NCI-H82 treated with DMSO at 0.1 percent for 48 hours (cell line): Measurements from ENCODE around the gene KCNE2.

Source experiments
- DNase-seq: peaks from one replicate; lab custom pipeline; 2025; ENCODE audit not compliant: unreplicated experiment; lab: John Stamatoyannopoulos, UW

KCNE2 gene, protein sequence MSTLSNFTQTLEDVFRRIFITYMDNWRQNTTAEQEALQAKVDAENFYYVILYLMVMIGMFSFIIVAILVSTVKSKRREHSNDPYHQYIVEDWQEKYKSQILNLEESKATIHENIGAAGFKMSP

GRCh38 chr21:34363733-34364132 lies at the start of gene KCNE2:
TSS of gene KCNE2 (plus strand) at chr21:34364006. CDS start at chr21:34370479, 6,473 bp downstream.
- DNase-seq, result no peak

- no peak for DNase-seq
These were observed 44.2 kb upstream of the KCNE2 start for GRCh38 chr21:34319585-34319984.

DNA sequence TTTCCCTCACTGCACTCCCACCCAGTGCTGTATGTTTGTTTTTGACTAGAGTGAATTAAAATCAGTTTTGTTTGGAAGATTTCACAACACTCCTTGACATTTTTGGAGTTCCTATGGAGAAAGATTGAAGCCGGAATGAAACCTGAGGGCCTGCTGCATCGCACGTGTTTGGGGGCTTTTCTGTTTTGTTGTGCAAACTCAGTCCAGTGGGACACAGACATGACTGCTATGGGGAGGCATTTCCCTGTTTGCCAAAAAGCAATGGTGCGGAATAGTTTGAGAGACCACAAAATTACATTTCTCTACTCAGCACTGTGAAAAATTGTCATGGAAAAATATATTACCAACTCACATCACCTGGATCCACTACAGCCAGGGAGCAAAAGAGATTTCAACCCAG lies 43.8 kb upstream of the KCNE2 start:
- no peak for DNase-seq

GRCh38 chr21:34330055-34330454 lies 33.8 kb upstream of the KCNE2 start:
- DNase-seq, result no peak

GRCh38 chr21:34331726-34332125 lies 32.1 kb upstream of the KCNE2 start:
- DNase-seq, result no peak

GRCh38 chr21:34332347-34332746 lies 31.5 kb upstream of the KCNE2 start:
- no peak for DNase-seq

GRCh38 chr21:34333121-34333739 lies 30.6 kb upstream of the KCNE2 start:
- no peak for DNase-seq

GRCh38 chr21:34335316-34335715 lies 28.5 kb upstream of the KCNE2 start:
- DNase-seq, result no peak

DNA sequence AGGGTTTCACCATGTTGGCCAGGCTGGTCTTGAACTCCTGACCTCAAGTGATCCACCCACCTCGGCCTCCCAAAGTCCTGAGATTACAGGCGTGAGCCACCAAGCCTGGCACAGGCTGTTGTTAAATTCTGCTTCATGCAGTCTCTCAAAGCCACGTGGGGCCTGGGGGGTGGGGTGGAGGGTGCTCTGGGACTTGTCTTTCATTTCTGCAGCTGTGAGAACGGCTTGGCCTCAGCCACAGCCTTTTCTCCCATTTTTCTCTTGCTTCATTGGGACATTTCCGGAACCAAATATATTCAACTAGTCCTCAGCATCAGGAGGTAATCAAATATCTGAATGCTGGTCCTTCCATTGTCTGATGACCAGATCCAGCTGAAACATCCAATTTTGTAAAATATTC lies 27.6 kb upstream of the KCNE2 start:
- DNase-seq, result no peak

DNA sequence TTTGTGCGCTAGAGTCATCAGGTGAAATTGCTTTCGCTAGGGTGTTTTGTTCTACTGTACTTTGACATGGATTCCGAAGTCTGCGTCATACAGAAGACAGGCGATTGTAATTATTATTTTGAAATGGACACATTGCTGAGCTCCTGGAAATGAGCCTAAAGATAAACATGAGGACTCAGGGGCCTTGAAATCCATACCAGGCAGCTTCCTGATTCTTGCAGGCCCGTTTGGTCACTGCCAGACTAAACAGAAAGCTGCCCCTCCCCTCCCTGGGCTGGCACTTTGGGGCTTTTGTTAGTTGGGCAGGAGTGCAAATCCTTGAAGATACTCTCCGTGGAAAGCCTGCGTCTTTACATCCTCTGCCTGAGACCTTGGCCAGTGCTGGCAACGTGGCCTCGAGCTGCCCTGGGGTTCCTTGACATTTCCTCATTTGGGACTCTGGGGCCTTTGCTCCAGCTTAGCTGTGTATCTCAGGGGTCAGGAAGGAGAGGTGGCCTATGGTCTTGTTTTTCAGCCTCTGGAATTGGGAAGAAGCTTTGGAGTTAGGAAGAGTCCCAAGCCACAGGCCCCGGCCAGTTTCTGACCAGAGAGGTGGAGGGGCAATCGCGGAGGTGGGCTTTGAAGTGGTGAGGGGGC lies 26.9 kb upstream of the KCNE2 start:
- DNase-seq, result no peak

GRCh38 chr21:34337741-34338140 lies 26.1 kb upstream of the KCNE2 start:
- DNase-seq, result no peak

DNA sequence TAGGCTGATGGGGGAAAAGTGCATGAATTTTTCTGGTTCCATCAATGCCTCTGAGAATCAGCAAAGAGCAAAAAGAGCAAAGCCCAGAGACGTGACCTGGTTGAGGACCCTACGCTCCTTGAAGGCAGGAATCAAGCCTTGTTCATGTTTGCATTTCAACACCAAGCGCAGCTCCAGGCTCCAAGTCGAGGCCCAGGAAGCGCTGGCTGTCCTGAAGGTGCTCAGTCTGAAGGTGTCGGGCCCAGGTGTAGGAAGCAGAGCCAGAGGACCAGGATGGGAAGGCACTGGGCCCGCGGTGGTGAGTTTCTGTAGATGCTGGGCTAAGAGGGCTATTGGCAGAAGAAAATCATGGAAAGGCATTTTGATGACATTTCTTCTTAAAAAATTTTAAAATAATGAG lies 25.6 kb upstream of the KCNE2 start:
- DNase-seq, result no peak

DNA sequence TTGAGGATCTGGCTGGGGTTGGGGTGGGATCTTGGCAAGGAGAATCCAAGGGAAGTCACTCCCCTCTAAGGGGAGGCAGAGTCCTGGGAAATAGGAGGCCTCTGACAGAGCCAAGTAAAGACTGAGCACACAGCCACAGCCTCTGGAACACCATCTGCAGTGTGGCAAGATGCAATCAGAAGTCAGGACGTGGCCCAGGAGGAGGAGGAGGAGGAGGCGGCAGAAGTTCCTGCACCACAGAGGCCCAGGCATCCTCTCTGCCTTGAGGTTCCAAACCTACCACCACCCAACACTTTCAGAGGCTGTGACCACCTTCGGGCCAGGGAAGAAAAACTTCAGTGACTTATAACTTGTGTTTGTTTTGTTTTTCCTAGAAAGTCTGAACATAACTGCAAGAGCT lies 23.7 kb upstream of the KCNE2 start:
- no peak for DNase-seq

DNA sequence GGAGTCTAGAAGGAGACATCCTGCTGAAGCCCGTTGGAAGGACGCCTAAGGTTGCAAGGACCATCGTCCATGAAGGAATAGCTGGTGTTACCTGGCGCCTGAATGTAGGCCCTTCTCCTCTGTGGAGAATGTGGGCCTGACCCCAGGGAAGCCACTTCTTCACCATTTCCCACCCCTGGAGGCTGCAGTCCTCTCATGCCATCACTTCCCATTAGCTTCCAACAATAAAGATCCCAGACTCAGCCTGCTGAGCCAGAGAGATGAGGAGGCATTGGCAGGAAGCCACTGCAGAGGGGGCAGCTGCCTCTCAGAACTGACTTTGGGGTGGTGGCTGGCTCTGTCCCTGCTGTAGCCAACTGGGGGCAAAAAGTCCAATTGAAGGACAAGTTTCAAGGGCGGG lies 21.3 kb upstream of the KCNE2 start:
- no peak for DNase-seq

DNA sequence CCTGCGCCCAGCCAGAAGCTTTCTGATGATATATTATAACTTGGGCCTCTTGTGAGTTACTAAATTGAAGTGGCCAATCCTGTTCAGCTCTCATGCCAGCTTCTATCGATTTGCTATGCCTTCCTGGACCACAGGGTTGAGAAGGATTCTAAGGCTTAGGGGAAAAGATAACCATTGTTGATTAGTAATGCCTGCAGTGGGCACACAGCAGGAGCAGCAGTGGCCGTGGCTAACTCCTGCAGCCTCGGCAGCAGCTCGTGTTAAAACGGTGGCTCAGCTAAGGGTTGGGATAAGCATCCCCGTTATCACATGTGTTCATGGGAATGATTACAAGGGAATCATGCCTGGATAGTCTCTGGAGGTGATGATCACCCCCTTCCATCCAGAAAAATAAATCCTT lies 20.5 kb upstream of the KCNE2 start:
- DNase-seq, result no peak

- DNase-seq, result no peak
These were observed 19.9 kb upstream of the KCNE2 start for GRCh38 chr21:34343838-34344381.

DNA sequence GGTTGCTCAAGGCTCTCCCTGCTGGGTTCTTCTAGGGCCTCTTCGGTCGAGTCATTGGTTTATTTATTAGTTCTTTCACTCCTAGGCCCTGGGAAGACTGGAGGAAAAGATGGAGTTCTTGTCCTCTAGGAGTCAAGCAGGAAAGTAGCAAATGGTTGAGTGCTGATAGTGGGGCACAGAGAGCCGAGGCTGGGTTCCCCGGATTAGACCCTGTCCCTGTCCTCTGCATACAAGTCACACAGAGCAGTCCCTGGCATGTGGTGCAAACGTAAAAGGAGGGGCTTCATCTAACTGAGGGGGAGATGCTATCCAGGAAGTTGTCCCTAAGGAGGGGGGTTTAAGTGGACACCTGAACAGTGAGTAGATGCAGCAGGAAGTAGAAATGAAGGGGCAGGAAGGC lies 19.2 kb upstream of the KCNE2 start:
- no peak for DNase-seq

DNA sequence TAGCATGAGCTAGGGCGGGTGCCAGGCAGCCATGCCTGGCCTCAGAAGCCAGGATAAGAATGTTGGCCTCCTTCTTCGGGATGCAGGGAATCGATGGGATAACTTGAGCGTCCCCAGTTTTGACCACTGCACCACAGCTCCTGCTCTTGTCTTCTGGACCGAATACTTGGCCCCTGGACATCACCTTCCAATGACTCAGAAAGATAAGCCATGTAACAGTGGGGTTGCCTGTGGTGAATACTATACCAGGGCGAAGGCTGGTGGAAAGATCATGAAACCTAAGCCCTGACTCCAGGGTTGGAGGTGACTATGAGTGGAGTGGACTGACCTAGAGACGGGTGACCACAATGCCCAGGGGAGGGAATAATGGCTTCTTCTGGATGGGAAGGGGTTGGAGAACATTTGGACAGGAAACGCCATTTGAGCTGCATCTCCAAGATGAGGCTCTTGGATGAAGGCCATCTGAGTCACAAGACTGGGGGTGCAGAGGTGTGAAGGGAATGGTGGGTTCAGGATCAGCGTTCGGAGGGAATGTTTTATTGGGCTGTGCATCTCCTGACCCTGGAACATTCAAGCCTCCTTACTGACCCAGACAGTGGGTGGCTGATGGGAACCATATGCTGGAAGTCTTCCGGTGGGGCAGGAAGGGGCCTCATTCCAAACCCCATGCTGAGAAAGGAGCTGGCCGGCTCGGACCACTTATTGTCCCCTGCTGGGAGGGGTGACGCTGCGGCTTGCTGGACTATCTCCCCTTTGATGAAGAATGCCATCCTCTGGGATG lies 18.5 kb upstream of the KCNE2 start:
- no peak for DNase-seq

DNA sequence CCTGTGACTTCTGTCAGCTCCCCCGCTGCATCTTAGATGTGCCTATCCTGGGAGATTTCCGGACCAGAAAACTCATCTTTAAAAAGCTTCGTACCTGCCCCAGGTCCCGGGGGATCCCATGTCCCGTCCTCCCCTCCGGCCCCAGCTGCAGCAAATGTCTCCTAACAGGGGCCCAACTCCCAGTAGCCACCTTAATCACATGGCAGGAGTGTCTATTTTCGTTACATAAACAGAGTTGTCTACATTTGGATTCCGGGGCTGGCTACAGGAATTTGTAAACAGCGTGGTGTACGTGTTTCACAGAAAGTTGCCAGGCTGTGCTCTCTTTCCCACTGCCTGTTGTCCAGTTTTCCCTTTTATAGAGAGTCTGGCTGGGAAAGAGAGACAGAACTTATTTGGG lies 17.9 kb upstream of the KCNE2 start:
- no peak for DNase-seq

DNA sequence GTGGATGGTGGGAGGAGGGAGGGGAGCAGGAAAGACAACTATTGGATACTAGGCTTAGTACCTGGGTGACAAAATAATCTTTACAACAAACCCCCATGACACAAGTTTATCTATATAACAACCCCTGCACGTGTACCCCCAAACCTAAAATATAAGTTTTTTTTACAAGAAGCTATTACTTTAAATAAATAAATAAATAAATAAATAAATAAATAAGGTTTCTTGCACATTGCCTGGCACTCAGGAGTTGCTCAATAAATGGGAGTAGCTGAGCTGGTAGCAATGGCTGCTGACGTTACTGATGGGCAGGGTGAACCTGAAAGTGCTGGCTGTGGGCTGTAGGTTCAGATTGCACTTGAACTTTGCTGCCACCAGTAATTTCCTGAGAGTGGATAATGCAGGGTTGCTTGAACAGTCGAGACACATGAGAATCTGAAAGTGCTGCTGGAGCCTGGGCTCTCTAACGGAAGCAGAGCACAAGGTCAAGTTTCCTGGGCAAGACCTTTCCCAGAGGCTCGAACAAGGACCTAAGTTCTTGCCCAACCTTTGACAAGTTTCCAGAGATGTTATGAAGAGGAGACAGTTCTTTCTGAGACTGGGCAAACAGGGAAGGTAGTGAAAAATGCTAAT lies 14.8 kb upstream of the KCNE2 start:
- DNase-seq, result no peak

- peak; percentile 24 for DNase-seq
These were observed 12.0 kb upstream of the KCNE2 start for GRCh38 chr21:34351786-34352241.
